Panc1 (cell line): ENCODE data around the gene IST1. TPM values are rescaled to one million over a fixed set of nuclear protein-coding genes. Genes with fewer than 3 reads are reported as not detected.

Experiments
- ATAC-seq: fragments of 200-7000 bp; cut with Tn5 transposase; 2 replicates; pipeline ENCODE4 v1.9.1; 2020; ENCODE audit warnings: mild to moderate bottlenecking, moderate library complexity
- BruUV-seq: library from RNA; stranded (reverse); fragments of 400-500 nt; replicated peaks from 2 replicates; lab custom pipeline; 2021; lab: Mats Ljungman, UMichigan
- CTCF ChIA-PET: fragments of 300-600 bp; sonication (Branson Sonifier 250); formaldehyde crosslinking; loops from one replicate; lab custom pipeline; 2022; ENCODE audit warnings: antibody characterized with exemption; lab: Charles Lee
- POLR2A ChIA-PET: fragments of 300-600 bp; sonication (Branson Sonifier 250); formaldehyde crosslinking; loops from one replicate; lab custom pipeline; 2022; ENCODE audit warnings: antibody characterized with exemption; lab: Charles Lee
- DNase-seq: peaks from one replicate; pipeline ENCODE4 v3.0.0-alpha.2; 2010; ENCODE audit warnings: low read depth, low spot score
- H3K27ac ChIP-seq: 2 replicates; pipeline ENCODE4 v1.5.1; 2011; ENCODE audit warnings: mild to moderate bottlenecking, low read length, inconsistent platforms
- H3K27me3 ChIP-seq: fragments of 200-500 bp; sonication (Bioruptor generic); 2 replicates; pipeline ENCODE4 v1.6.0; 2014; ENCODE audit warnings: low read length, inconsistent platforms; ENCODE audit not compliant: control insufficient read depth, insufficient read depth
- H3K36me3 ChIP-seq: fragments of 200-500 bp; sonication (Bioruptor generic); 2 replicates; pipeline ENCODE4 v1.5.1; 2014; ENCODE audit warnings: inconsistent platforms, mild to moderate bottlenecking, low read length, moderate library complexity; ENCODE audit not compliant: control insufficient read depth, insufficient read depth
- H3K4me1 ChIP-seq: 2 replicates; pipeline ENCODE4 v1.5.1; 2011; ENCODE audit warnings: inconsistent platforms, mild to moderate bottlenecking, low read length, moderate library complexity; ENCODE audit not compliant: control insufficient read depth, insufficient read depth
- H3K4me3 ChIP-seq, 2 experiments: 2 replicates each; pipeline ENCODE4 v1.5.1; 2011 to 2012; ENCODE audit warnings: low read depth in 2 of 2, low read length in 2 of 2, mild to moderate bottlenecking in 2 of 2, inconsistent platforms in 1 of 2, moderate library complexity in 1 of 2
- H3K9me3 ChIP-seq: fragments of 200-500 bp; sonication (Bioruptor generic); 2 replicates; pipeline ENCODE4 v1.5.1; 2014; ENCODE audit warnings: low read depth, mild to moderate bottlenecking, inconsistent platforms, low read length, moderate library complexity; ENCODE audit not compliant: control insufficient read depth, insufficient read depth
- CTCF ChIP-seq: fragments of 450-650 bp; IDR thresholded peaks from 2 replicates; pipeline ENCODE4 v1.5.1; 2017; ENCODE audit warnings: mild to moderate bottlenecking
- POLR2AphosphoS5 ChIP-seq: IDR thresholded peaks from 2 replicates; pipeline ENCODE4 v1.6.1; 2012; ENCODE audit warnings: mild to moderate bottlenecking, low read depth, low read length, moderate library complexity
- REST ChIP-seq, 2 experiments: IDR thresholded peaks; 2 replicates each; pipeline ENCODE4 v1.6.1; 2011 to 2012; ENCODE audit warnings: low read depth in 2 of 2, control low read depth in 1 of 2, low read length in 1 of 2, mild to moderate bottlenecking in 1 of 2, moderate library complexity in 1 of 2; ENCODE audit not compliant: insufficient read depth in 1 of 2
- SIN3A ChIP-seq: IDR thresholded peaks from 2 replicates; pipeline ENCODE4 v1.6.1; 2012; ENCODE audit warnings: low read depth, mild to moderate bottlenecking, low read length, moderate library complexity, borderline replicate concordance; ENCODE audit not compliant: insufficient read depth
- TCF7L2 ChIP-seq: IDR thresholded peaks from 2 replicates; pipeline ENCODE4 v1.6.1; 2011; ENCODE audit warnings: mild to moderate bottlenecking, low read depth, low read length, inconsistent platforms
- in situ Hi-C: cut with HindIII; loops from 2 replicates; pipeline ENCODE4 v1.10.0; 2016; ENCODE audit warnings: low sequenced_read_pairs, low pct_unique_long_range_greater_than_20kb
- intact Hi-C: fragments of 100-400 bp; cut with micrococcal nuclease; formaldehyde crosslinking; loops from one replicate; pipeline ENCODE4 v1.10.0; 2022; ENCODE audit not compliant: unreplicated experiment
- total RNA-seq: library from RNA; stranded (reverse); gene quantifications from one replicate; pipeline ENCODE4 v1.2.1, GENCODE V29; 2021; ENCODE audit not compliant: unreplicated experiment

The IST1 gene
- total RNA-seq, 1 experiment from 2014 or later: 173 TPM

- no peaks in the 10 kb centered on the region for H3K36me3 ChIP-seq
- POLR2A ChIA-PET: no interaction called here
- no peaks in the 10 kb centered on the region for H3K27me3 ChIP-seq
- CTCF ChIA-PET: no interaction called here
- no peak for ATAC-seq
- H3K9me3 ChIP-seq: no peaks in the 10 kb centered on the region
- H3K27ac ChIP-seq: no peak overlapping the region
- no peak overlapping the region for H3K4me3 ChIP-seq
- BruUV-seq: TSS peak; percentile 1
- no peak for TF ChIP-seq CTCF
- no peak for TF ChIP-seq REST (IDR thresholded peaks at IDR 0.05; ENCODE audit: insufficient read depth in 1 of 2, low read depth in 2 of 2, low read length in 1 of 2)
- DNase-seq: no peak
- in situ Hi-C loops (no loop called here), intact Hi-C loops (no loop called here)
- H3K4me1 ChIP-seq: 0 out of 2 replicates have a peak, but pooled peaks cover 3% of the 10 kb centered on the region
Measured at GRCh38 chr16:71902656-71903365, 7.5 kb downstream of the IST1 start.

GRCh38 chr16:71903608-71904007, 8.3 kb downstream of the IST1 start:
- DNase-seq: no peak
- CTCF ChIA-PET: no interaction called here

More at GRCh38 chr16:71903608-71904007, 8.3 kb downstream of the IST1 start:
- 0 out of 2 replicates have a peak, but pooled peaks cover 3% of the 10 kb centered on the region for H3K4me1 ChIP-seq
- no peak for ATAC-seq
- H3K4me3 ChIP-seq: no peak overlapping the region
- BruUV-seq: no TSS peak
- no peaks in the 10 kb centered on the region for H3K36me3 ChIP-seq
- intact Hi-C loops: no loop called here
- H3K9me3 ChIP-seq: no peaks in the 10 kb centered on the region
- POLR2A ChIA-PET: no interaction called here
- no peak for TF ChIP-seq POLR2AphosphoS5
- no peak for TF ChIP-seq CTCF
- no peak for TF ChIP-seq TCF7L2
- TF ChIP-seq SIN3A: no peak
- no peak for TF ChIP-seq REST (IDR thresholded peaks at IDR 0.05; ENCODE audit: insufficient read depth in 1 of 2, low read depth in 2 of 2, low read length in 1 of 2)
- no peak overlapping the region for H3K27ac ChIP-seq
- in situ Hi-C loops: no loop called here
- no peaks in the 10 kb centered on the region for H3K27me3 ChIP-seq
